Esophagus muscularis mucosa (tissue), 4 donors: ENCODE measurements around the gene SLC12A7. TPM values are rescaled to one million over a fixed set of nuclear protein-coding genes. Genes with fewer than 3 reads are reported as not detected.

ENCODE experiments used
- DNase-seq: peaks from one replicate; pipeline ENCODE4 v3.0.0-alpha.2; 2017; ENCODE audit errors: extremely low spot score
- H3K27ac ChIP-seq, 4 donors: fragments of 200-600 bp; sonication (generic); replicated peaks in 1 of 4; 1 replicate in 3 of 4; 2 replicates in 1 of 4; pipeline ENCODE4 v1.5.1; 2016 to 2019; ENCODE audit warnings: mild to moderate bottlenecking in 1 of 4
- H3K27me3 ChIP-seq, 4 donors: fragments of 200-600 bp; sonication (generic); one replicate each; pipeline versions ENCODE4 v1.5.1 to v1.6.0; 2016 to 2019
- H3K36me3 ChIP-seq, 4 donors: fragments of 200-600 bp; sonication (generic); one replicate each; pipeline ENCODE4 v1.5.1; 2016 to 2019
- H3K4me1 ChIP-seq, 4 donors: fragments of 200-600 bp; sonication (generic); one replicate each; pipeline ENCODE4 v1.5.1; 2016 to 2019
- H3K4me3 ChIP-seq, 4 donors: fragments of 200-600 bp; sonication (generic); 1 replicate in 2 of 4; 2 replicates in 2 of 4; pipeline ENCODE4 v1.5.1; 2016 to 2019; ENCODE audit warnings: mild to moderate bottlenecking in 4 of 4, moderate library complexity in 1 of 4
- H3K9me3 ChIP-seq, 4 donors: fragments of 200-600 bp; sonication (generic); 1 replicate in 3 of 4; 2 replicates in 1 of 4; pipeline ENCODE4 v1.5.1; 2016 to 2019
- CTCF ChIP-seq, 3 experiments: fragments of 200-600 bp in 2 of 3; fragments of 450-650 bp in 1 of 3; sonication (generic) in 2 of 3; IDR thresholded peaks; one replicate each; pipeline ENCODE4 v1.5.1; 2017 to 2019; ENCODE audit warnings: antibody characterized with exemption in 3 of 3, mild to moderate bottlenecking in 2 of 3, moderate library complexity in 1 of 3
- EP300 ChIP-seq: sonication (generic); formaldehyde crosslinking; IDR thresholded peaks from one replicate; pipeline ENCODE4 v1.6.1; 2017; ENCODE audit warnings: antibody characterized with exemption
- POLR2A ChIP-seq: fragments of 450-650 bp; IDR thresholded peaks from one replicate; pipeline ENCODE4 v1.6.1; 2017; ENCODE audit warnings: antibody characterized with exemption, moderate library complexity, mild to moderate bottlenecking, low read depth
- POLR2AphosphoS5 ChIP-seq, 2 donors: sonication (generic); formaldehyde crosslinking; IDR thresholded peaks; one replicate each; pipeline ENCODE4 v1.6.1; 2017; ENCODE audit warnings: antibody characterized with exemption in 2 of 2
- WGBS: methylation state at CpG from one replicate; pipeline ENCODE4 v1.1.5; 2018; 5-methylcytosine and 5-hydroxymethylcytosine counted together
- intact Hi-C: fragments of 100-400 bp; cut with DNase I; formaldehyde crosslinking; loops from one replicate; pipeline ENCODE4 v1.15.1; 2023
- total RNA-seq, 4 donors: library from RNA; depleted of rRNA; stranded (reverse); fragments of >200 nt; gene quantifications; one replicate each; pipeline versions ENCODE4 v1.1.0 to v1.2.1, GENCODE V29; 2016

The SLC12A7 gene
- total RNA-seq, 4 donors from 2014 or later, result 21.6 to 35.8 (median 25.4) TPM

GRCh38 chr5:1150866-1151265, 39.0 kb upstream of the SLC12A7 start:
- TF ChIP-seq EP300 (no peak), POLR2A (no peak), CTCF (IDR thresholded peaks at IDR 0.05) (no peak), POLR2AphosphoS5 (IDR thresholded peaks at IDR 0.05) (no peak)
- Histone ChIP-seq H3K27ac (no peak overlapping the region), H3K9me3 (no peaks in the 10 kb centered on the region), H3K27me3 (peaks cover 0 to 48% (median 9%) of the 10 kb centered on the region in 4 donors), H3K36me3 (no peaks in the 10 kb centered on the region), H3K4me1 (peaks cover 3 to 15% (median 13%) of the 10 kb centered on the region in 4 donors), H3K4me3 (no peak overlapping the region)
- DNase-seq, result no peak
- WGBS, result 86% methylated on average over 3 of the region's 10 CpGs
- intact Hi-C loops, result no loop called here

- no peak overlapping the region for H3K4me3 ChIP-seq
- H3K27ac ChIP-seq, result no peak overlapping the region
- intact Hi-C loops, result no loop called here
- H3K36me3 ChIP-seq, result no peaks in the 10 kb centered on the region
- 81% methylated on average over 17 of the region's 25 CpGs for WGBS
- peaks cover 0 to 30% (median 0%) of the 10 kb centered on the region in 4 donors for H3K27me3 ChIP-seq
- no peaks in the 10 kb centered on the region for H3K9me3 ChIP-seq
- no peak for DNase-seq
- peaks cover 8 to 22% (median 15%) of the 10 kb centered on the region in 4 donors for H3K4me1 ChIP-seq
- TF ChIP-seq EP300 (no peak), POLR2AphosphoS5 (IDR thresholded peaks at IDR 0.05) (no peak), POLR2A (no peak), CTCF (IDR thresholded peaks at IDR 0.05) (no peak)
These were observed 33.0 kb upstream of the SLC12A7 start for GRCh38 chr5:1144638-1145396.

GRCh38 chr5:1144089-1144488, 32.2 kb upstream of the SLC12A7 start:
- H3K9me3 ChIP-seq, result no peaks in the 10 kb centered on the region
- TF ChIP-seq POLR2AphosphoS5 (IDR thresholded peaks at IDR 0.05) (no peak), EP300 (no peak), CTCF (IDR thresholded peaks at IDR 0.05) (no peak), POLR2A (no peak)
- peaks cover 8 to 22% (median 15%) of the 10 kb centered on the region in 4 donors for H3K4me1 ChIP-seq
- DNase-seq, result no peak
- H3K4me3 ChIP-seq, result no peak overlapping the region
- intact Hi-C loops, result no loop called here
- WGBS, result 90% methylated on average over 17 of the region's 19 CpGs
- H3K36me3 ChIP-seq, result no peaks in the 10 kb centered on the region
- peaks cover 0 to 34% (median 0%) of the 10 kb centered on the region in 4 donors for H3K27me3 ChIP-seq
- no peak overlapping the region for H3K27ac ChIP-seq

GRCh38 chr5:1143670-1143951, 31.7 kb upstream of the SLC12A7 start:
- no peak for DNase-seq
- Histone ChIP-seq H3K9me3 (no peaks in the 10 kb centered on the region), H3K36me3 (no peaks in the 10 kb centered on the region), H3K4me3 (no peak overlapping the region), H3K27ac (no peak overlapping the region), H3K4me1 (peaks cover 8 to 22% (median 15%) of the 10 kb centered on the region in 4 donors), H3K27me3 (peaks cover 0 to 34% (median 0%) of the 10 kb centered on the region in 4 donors)
- TF ChIP-seq POLR2AphosphoS5 (IDR thresholded peaks at IDR 0.05), result no peak
- no peak for TF ChIP-seq POLR2A
- no peak for TF ChIP-seq EP300
- TF ChIP-seq CTCF (IDR thresholded peaks at IDR 0.05), result no peak
- 95% methylated on average over 6 of the region's 7 CpGs for WGBS
- intact Hi-C loops, result no loop called here
